ENCODE measurements around the gene ACAT2.
"Not testable (repeated sequence)": the region's sequence is repeated elsewhere in the genome, so short reads cannot be mapped to it uniquely, and the experiment has no call there.

Gene ACAT2

DNA sequence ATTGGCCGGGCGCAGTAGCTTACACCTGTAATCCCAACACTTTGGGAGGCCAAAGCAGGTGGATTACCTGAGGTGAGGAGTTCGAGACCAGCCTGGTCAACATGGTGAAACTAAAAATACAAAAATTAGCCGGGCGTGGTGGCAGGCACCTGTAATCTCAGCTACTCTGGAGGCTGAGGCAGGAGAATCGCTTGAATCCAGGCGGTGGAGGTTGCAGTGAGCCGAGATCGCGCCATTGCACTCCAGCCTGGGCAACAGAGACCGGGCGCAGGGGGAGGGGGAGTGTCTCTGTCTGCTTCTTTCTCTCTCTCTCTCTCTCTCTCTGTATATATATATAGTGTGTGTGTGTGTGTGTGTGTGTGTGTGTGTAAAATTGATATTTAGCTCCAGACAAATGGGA, 29.3 kb upstream of the ACAT2 start:
- not testable (repeated sequence) for DNase-seq

DNA sequence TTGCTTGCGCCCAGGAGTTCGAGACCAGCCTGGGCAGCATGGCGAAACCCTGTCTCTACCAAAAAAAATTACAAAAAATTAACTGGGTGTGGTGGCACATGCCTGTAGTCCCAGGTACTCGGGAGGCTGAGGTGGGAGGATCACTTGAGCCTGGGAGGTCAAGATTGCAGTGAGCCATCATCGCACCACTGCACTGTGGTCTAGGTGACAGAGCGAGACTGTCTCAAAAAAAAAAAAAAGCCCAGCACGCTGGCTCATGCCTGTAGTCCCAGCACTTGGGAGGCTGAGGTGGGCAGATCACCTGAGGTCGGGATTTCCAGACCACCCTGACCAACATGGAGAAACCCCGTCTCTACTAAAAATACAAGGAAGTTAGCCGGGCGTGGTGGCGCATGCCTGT, 28.4 kb upstream of the ACAT2 start:
- not testable (repeated sequence) for DNase-seq

DNA sequence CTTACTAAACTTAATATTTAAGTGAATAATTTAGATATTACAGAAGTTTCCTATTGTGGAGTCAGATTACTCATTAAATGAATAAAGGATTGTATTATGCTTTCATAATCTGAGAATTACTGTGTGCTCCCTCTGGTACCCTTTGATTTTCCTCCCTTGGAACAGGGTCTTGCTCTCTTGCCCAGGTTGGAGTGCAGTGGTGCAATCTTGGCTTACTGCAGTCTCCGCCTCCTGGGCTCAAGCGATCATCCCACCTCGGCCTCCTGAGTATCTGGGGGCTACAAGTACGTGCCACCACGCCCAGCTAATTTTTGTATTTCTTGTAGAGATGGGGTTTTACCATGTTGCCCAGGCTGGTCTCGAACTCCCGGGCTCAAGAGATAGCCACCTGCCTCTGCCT, 24.9 kb upstream of the ACAT2 start:
- DNase-seq = no peak

DNA sequence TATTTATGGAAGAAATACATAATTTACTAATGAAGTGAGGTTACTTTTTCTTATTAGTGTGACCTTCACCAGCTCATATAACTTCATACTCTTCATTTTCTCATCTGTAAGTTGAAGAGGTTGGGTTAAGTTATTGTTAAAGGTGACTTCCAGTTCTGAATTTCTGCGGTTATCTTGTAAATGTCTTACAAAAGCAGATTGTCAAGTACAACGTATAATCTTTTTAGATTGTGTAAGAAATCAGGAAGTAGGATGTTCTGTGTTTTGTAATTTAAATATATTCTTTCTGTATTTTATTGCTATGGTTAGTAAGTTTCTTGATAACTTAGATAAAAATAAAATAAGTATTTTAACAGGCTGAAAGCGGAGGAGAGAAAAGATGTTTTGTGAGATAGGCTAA, 22.5 kb upstream of the ACAT2 start:
- no peak for DNase-seq

DNA sequence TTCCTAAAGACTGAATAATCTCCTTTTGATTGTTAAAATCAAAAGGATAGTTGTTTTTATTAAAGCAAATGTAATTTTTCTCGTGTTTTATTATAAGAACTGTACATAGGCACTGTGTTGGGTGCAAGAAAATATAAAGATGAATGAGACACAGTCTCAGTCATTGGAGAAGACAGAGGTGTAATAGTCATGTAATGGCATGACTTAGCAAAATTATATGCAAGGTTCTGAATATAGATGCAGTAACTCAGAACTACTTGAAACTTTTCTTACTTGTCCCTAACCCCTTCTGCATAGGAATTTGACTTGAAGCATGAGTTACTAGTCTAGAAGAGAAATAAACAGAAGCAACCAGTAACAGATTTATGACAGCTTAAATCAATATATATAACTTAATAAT, 19.7 kb upstream of the ACAT2 start:
- DNase-seq = no peak

DNA sequence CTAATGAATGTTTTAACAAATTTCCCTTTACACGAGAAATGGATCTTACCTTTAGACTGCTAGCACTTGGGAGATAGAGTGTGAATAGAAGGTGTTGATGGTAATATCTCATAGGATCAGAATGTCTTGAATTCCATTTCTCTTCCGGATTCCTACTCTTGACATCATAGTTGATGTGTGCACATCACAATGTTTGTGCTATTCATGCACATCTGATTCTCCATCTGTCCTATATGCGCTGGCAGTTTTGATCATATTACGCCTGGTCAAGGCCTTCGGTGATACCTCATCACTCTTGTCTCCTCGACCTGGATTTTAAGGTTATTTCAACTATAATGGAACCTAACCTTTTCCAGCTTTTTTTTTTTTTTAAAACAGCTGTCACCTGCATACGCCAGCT, 16.8 kb upstream of the ACAT2 start:
- DNase-seq = no peak

DNA sequence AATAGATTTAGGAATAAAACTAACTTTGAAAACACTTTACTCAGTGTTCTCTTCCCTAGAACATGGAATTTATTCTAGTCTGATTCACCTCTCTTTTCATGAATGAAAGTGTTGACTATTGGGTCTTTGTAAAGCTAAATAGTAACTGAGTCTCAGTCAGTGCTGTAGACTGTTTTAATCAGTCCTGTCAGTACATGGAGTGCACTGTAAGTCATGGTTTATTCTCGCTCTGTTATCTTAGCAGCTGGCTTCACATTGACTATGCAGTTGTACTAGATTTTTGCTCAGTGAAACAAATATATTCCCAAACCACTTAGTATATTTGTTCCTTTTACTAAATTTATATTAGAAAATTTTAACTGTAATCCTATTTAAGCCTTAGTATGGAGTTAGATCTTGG, 15.1 kb upstream of the ACAT2 start:
- DNase-seq = no peak

DNA sequence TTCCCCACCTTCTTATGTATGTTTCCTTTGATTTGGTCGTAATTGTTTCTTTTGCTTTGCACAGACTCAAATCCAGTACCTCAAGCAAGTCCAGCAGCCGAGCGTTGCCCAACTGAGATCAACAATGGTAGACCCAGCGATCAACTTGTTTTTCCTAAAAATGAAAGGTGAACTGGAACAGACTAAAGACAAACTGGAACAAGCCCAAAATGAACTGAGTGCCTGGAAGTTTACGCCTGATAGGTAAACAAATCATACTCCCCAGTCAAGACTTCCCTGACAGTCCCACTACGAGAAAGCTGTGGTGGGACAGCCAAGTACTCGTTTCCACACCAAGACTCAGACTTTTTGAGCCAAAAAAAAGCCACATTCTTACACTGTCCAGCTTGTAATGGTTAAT, 13.7 kb upstream of the ACAT2 start:
- DNase-seq = not testable (repeated sequence)

DNA sequence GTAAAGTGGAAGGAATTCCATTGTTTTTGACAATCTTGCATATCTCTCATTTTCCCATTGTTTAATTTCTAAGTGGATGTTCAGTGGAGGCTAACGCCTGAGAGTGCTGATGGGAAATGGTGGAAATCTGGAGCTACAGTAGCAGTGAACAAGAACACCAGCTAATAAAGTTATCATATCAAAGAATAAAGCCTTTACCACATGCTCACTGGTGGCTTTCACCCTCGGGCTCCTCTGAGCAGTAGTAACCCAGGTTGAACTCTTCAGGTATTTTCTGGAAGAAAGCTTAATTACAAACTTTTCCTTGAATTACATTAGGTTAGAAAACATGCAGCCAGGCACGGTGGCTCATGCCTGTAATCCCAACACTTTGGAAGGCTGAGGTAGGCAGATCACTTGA, 10.4 kb upstream of the ACAT2 start:
- DNase-seq = no peak

DNA sequence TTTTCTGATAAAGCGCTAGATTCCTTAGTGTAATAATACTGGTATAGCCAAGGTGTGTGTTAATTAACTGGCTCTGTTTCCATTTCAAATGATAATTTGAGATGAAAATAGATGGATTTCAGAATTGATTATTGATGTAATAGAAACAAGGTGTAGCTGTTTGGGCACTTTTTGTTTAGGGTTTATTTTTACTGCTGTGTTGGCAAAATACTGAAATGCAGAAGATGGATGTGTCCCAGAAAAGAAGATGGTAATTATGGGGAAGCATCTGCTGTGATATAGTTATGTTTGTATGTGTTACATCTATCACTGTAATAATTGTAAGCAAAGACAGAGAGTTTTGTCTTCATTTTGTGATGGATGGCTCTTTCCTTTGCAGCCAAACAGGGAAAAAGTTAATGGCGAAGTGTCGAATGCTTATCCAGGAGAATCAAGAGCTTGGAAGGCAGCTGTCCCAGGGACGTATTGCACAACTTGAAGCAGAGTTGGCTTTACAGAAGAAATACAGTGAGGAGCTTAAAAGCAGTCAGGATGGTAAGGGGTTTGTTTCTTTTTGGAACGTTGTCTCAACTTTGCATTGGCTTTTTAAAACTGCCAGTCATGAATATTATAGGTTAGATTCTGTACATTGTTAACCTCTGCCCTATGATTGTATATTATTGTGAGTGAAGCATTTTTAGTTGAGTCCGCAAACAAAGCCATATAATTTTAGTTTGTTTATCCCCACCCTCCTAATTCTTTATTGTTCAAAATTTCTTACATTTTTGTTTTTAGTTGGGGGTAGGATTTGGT, 8.6 kb upstream of the ACAT2 start:
- DNase-seq = no peak

DNA sequence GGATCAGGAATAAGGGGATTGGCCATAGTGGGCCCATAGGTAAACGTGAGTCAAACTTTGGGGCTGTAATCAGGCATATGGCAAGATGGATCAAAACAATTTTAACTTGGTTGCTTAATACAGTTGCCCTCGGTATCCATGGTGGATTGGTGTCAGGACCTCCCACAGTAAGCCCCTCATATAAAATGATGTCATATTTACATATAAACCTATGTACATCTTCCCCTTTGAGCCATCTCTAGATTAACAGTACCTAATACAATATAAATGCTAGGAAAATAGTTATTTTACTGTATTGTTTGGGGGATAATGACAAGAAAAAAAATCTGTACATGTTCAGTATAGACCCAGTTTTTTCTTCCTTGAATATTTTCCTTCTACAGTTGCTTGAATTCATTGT, 7.4 kb upstream of the ACAT2 start:
- no peak for DNase-seq

DNA sequence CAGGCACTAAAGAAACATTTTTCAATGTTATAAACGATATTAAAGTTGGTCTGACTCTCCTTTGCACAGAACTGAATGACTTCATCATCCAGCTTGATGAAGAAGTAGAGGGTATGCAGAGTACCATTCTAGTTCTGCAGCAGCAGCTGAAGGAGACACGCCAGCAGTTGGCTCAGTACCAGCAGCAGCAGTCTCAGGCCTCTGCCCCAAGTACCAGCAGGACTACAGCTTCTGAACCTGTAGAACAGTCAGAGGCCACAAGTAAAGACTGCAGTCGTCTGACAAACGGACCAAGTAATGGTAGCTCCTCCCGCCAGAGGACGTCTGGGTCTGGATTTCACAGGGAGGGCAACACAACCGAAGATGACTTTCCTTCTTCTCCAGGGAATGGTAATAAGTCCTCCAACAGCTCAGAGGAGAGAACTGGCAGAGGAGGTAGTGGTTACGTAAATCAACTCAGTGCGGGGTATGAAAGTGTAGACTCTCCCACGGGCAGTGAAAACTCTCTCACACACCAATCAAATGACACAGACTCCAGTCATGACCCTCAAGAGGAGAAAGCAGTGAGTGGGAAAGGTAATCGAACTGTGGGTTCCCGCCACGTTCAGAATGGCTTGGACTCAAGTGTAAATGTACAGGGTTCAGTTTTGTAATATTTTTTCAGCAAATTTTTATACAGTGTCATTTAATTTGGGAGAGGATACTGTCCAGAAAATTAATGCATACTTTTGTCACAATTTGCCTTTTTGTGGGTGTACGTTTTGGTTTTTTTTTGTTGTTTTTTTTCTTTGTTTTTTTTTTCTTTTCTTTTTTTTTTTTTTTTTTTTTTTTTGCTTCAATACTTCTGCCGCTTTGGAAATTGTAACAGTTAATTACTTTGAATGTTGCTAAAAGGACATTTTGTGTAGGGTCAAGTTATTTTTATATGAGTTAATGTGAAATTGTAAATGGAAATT, 6.6 kb upstream of the ACAT2 start:
- no peak for DNase-seq

DNA sequence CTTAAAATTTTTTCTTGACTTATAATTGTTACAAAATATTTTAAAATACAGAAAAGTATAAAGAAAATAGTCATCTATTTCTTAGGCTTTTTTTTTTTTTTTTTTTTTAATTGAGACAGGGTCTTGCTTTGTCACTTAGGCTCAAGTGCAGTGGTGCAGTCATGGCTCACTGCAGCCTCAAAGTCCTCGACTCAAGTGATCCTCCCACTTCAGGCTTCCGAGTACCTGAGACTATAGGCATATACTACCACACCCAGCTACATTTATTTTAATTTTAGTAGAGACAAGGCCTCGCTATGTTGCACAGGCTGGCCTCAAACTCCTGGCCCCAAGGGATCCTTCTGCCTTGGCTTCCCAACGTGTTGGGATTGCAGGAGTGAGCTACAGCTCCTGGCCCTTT, 5.3 kb upstream of the ACAT2 start:
- no peak for DNase-seq

DNA sequence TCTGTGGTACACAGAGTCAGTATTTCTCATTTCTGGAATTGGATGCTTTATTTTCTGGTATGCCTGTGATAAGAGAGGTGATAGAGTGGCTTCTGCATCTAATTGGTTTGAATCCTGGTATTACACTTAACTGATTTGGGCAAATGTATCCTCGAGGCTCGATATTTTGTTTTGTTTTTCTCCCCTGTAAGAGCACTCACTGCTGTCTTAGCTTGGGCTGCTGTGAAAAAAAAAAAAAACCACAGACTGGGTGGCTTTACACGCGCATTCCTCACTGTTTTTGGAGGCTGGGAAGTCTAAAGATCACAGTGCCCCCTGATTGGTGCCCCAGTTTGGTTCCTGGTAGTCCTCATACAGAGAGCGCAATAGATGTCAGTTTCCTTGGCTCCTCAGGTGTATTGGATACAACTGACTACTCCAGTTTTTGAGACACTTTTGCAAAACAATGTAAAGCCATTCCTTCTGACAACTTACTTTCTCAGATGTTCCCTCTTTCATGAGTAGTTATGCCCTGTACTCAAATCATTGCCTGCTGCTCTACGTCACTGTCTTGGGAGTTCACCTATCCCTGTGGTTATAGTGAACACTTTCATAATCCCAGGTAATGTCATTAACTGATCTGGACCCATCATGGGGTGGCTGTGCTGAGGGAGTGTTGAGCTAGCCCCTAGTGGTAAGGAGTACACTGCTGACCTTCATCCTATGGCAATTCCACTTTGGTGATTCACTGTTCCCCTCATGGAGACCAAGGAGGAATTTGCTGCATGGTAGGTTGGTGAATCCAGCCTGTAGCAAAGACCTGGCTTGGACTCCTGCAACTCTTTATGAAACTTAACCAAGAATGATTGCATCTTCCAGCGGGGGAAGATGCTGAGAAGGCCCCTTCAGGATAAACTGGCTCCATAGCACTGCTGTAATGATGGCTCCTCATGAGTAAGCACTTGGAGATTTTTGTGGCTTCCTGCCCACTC, 3.5 kb upstream of the ACAT2 start:
- no peak for DNase-seq

DNA sequence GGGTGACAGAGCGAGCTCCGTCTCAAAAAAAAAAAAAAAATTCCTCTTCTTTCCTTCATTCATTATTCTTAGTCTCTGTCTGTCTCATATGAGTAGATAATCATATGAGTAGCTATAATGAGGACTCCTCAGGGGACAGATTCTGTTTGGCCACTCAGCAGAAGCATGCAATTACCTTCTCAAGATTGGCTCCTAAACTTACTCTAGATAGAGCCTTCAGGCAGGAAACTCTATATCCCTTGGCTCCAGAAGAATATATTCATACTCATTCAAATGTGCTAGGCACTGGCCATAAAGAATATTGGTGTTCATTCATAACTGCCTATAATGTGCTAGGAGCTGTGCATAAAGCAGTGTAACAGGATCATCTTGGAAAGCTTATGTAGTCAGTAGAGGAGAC, 2.2 kb upstream of the ACAT2 start:
- DNase-seq = no peak

DNA sequence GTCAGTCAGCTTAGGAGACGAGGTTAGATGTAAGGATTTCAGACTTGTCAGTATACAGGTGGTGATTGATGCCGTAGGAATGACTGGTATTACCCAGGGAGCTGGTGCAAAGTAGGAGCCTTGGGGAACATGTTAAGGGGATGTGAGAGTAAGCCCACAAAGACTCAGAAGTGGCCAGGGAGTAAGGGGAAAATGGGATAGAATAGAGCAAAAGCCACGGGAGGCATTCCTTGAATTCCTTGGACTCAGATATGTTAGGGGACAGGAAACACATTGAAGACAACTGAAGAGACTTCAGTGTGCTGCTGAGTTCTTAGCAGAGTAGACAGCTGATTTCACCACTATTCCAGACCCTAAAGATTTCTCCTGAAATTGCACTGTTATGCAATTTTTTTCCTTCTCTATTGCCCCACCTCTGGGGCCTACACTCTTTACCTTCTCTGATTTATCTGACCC, 1.2 kb upstream of the ACAT2 start:
- DNase-seq = no peak

DNA sequence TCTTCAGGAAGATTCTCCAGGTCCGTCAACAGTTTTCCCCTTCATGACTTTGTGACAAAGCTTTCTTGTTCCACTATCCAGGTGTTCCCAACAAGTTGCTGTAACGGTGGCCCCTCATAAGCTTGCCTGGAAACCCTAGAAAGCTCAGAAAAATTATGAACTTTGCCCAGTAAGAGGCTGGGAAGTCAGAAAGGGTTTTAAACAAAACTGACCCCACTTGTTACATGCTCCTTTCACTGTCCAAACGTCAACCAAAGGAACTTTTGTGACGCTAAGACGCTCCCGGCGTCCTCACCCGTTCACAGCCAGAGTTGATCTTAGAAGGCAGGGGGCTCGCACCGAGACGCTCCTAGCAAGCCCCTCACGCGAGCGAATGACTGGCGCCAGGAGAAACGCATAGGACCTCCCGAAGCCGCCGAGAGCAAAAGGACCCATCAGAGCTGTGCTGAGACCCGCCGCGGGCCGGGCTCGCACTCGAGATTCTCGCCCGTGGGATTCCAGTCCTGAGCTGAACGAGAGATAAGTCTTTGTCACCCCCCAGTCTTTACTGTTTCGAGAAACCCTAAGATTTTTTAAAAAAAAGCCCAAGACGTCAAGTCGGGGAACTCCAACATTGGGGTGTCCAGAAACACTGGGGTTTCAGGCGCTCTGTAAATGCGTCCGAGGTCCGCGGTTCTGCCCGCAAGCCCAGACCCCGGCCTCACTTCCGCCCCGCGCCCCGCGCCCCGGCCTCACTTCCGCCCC, 544 bp upstream of the ACAT2 start:
- DNase-seq = no peak

DNA sequence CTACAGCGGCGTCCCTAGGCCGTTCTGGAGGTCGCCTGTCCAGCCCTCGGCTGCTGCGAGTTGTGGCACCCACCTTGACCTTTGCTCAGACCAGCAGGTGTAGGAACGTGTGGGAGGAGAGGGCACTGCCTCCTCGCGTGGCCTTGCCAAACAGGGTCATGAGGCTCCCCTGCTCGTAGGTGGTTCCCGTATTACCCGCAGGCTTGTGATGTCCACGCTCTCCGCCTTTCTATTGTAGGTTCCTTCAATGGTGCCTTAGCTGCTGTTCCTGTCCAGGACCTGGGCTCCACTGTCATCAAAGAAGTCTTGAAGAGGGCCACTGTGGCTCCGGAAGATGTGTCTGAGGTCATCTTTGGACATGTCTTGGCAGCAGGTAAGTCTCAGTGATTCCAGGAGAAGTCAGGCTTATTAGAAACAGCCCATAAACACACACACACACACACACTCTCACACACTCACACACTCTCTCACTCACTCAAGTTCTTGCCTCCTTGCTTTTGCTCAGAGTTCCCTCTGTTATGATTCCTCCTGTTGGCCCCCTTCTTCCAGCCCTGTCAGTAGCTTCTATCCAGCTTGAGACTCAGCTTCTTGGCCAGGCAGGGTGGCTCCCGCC, 942 bp downstream of the ACAT2 start:
- peak; percentile 77 for DNase-seq

DNA sequence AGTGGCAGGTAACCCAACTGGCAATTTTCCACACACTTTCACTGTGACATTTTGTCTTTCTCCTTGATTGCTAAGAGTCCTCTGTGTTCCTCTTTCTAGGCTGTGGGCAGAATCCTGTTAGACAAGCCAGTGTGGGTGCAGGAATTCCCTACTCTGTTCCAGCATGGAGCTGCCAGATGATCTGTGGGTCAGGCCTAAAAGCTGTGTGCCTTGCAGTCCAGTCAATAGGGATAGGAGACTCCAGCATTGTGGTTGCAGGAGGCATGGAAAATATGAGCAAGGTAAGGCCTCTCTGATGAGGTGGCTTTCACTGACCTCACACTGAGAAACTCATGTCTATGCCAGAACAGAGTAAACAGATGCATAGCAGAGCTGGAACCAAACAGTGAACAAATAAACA, 5.1 kb downstream of the ACAT2 start:
- no peak for DNase-seq

DNA sequence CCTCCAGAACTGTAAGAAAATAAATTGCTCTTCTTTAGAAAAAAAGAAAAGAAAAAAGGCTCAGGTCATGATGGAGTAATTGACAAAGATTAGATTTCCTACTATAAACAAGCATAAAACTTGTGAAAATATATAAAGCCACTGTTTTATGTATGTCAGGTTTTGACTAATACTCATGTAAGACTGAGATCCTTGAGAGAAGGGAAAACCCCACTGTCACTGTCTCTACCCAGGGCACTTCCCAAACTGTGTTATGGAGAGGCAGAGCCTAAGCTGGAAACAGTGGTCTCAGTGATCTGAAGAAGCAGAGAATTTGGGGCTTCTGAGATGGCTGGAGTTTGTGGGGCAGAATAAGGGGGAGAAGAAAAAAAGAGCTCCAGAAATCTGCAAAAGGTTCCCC, 7.6 kb downstream of the ACAT2 start:
- DNase-seq = no peak

DNA sequence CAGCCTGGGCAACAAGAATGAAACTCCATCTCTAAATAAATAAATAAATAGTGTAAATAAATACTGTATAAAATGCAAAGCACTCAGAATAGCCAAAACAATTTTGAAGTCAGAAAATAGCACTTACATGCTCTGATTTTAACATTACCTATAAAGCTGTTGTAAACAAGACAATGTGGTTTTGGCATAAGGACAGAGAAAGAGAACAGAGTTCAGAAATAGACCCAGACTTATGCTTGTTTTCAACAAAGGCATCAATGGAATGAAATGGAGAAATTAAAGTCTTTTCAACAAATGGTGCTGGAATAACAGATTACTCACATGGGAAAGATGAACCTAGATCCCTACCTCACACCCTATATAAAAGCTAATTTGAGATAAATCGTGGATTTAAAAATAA, 10.4 kb downstream of the ACAT2 start:
- no peak for DNase-seq
